ENCODE results near the gene PRPS1. TPM values are rescaled to one million over a fixed set of nuclear protein-coding genes. Genes with fewer than 3 reads are reported as not detected.

The PRPS1 gene
- total RNA-seq, 2 experiments from 2014 or later, result 57.1 to 80.0 TPM

GRCh38 chrX:107630031-107630689 is 1.9 kb downstream of the PRPS1 start:
- Histone ChIP-seq H3K27ac (ENCODE audit: low read depth, low read length, poor library complexity, severe bottlenecking) (no peak overlapping the region), H3K9me2 (ENCODE audit: insufficient read depth, low read length) (no peaks in the 10 kb centered on the region), H3K4me3 (ENCODE audit: low read depth, low read length, poor library complexity, severe bottlenecking) (peak overlapping the region; percentile 91), H3K79me2 (ENCODE audit: insufficient read depth, low read depth, low read length) (peaks cover 64% of the 10 kb centered on the region), H3K9me3 (ENCODE audit: low read length) (no peaks in the 10 kb centered on the region), H3K36me3 (ENCODE audit: insufficient read depth, low read length) (peaks cover 26% of the 10 kb centered on the region), H3K4me2 (ENCODE audit: low read length) (peak overlapping the region; percentile 99), H3K4me1 (ENCODE audit: insufficient read depth, low read length, poor library complexity, severe bottlenecking) (peaks cover 21% of the 10 kb centered on the region), H4K20me1 (ENCODE audit: insufficient read depth, low read length) (peaks cover 9% of the 10 kb centered on the region; the same call in 1 of the 2 replicates), H2AFZ (ENCODE audit: low read length) (no peak overlapping the region)
- TF ChIP-seq EZH2phosphoT487 (IDR thresholded peaks at IDR 0.05; ENCODE audit: borderline replicate concordance, low read depth, low read length), result no peak
- TF ChIP-seq CTCF (conservative IDR thresholded peaks at IDR 0.05; ENCODE audit: low read length), result no peak
- ChIA-PET CTCF (ENCODE audit: unreplicated experiment) (no interaction called here), POLR2A (interaction anchor here (0.8 to 1.6 kb wide), 4 partner anchors 20 to 87 kb away, joined by 3 to 5 read pairs (median 3); no protein-coding TSS in a partner anchor)
- intact Hi-C loops (cut with micrococcal nuclease; ENCODE audit: unreplicated experiment), result no loop called here
- no peak for DNase-seq (ENCODE audit: low spot score)
- BruUV-seq (replicated peaks), result TSS peak; percentile 59

- Histone ChIP-seq H2AFZ (ENCODE audit: low read length) (no peak overlapping the region), H3K79me2 (ENCODE audit: insufficient read depth, low read depth, low read length) (peaks cover 85% of the 10 kb centered on the region), H3K27ac (ENCODE audit: low read depth, low read length, poor library complexity, severe bottlenecking) (no peak overlapping the region), H3K4me2 (ENCODE audit: low read length) (no peak overlapping the region), H3K4me1 (ENCODE audit: insufficient read depth, low read length, poor library complexity, severe bottlenecking) (peaks cover 16% of the 10 kb centered on the region), H3K9me3 (ENCODE audit: low read length) (no peaks in the 10 kb centered on the region), H3K36me3 (ENCODE audit: insufficient read depth, low read length) (peaks cover 38% of the 10 kb centered on the region), H4K20me1 (ENCODE audit: insufficient read depth, low read length) (peaks cover 13% of the 10 kb centered on the region; the same call in 1 of the 2 replicates), H3K4me3 (ENCODE audit: low read depth, low read length, poor library complexity, severe bottlenecking) (no peak overlapping the region), H3K9me2 (ENCODE audit: insufficient read depth, low read length) (no peaks in the 10 kb centered on the region)
- no peak for TF ChIP-seq EZH2phosphoT487 (IDR thresholded peaks at IDR 0.05; ENCODE audit: borderline replicate concordance, low read depth, low read length)
- TF ChIP-seq CTCF (conservative IDR thresholded peaks at IDR 0.05; ENCODE audit: low read length), result no peak
- intact Hi-C loops (cut with micrococcal nuclease; ENCODE audit: unreplicated experiment), result no loop called here
- DNase-seq (ENCODE audit: low spot score), result no peak
- POLR2A ChIA-PET, result interaction anchor here (1.3 to 1.7 kb wide), 2 partner anchors 10 to 87 kb away, joined by 3 to 4 read pairs; no protein-coding TSS in a partner anchor
- no TSS peak for BruUV-seq (replicated peaks)
- CTCF ChIA-PET (ENCODE audit: unreplicated experiment), result no interaction called here
These were observed 4.0 kb downstream of the PRPS1 start for GRCh38 chrX:107632346-107632745.

- DNase-seq (ENCODE audit: low spot score), result peak; percentile 2
- Histone ChIP-seq H3K9me3 (ENCODE audit: low read length) (no peaks in the 10 kb centered on the region), H3K79me2 (ENCODE audit: insufficient read depth, low read depth, low read length) (no peaks in the 10 kb centered on the region), H2AFZ (ENCODE audit: low read length) (no peak overlapping the region), H3K4me2 (ENCODE audit: low read length) (no peak overlapping the region), H3K36me3 (ENCODE audit: insufficient read depth, low read length) (peaks cover 81% of the 10 kb centered on the region), H3K4me3 (ENCODE audit: low read depth, low read length, poor library complexity, severe bottlenecking) (no peak overlapping the region), H4K20me1 (ENCODE audit: insufficient read depth, low read length) (no peaks in the 10 kb centered on the region), H3K27ac (ENCODE audit: low read depth, low read length, poor library complexity, severe bottlenecking) (no peak overlapping the region), H3K4me1 (ENCODE audit: insufficient read depth, low read length, poor library complexity, severe bottlenecking) (no peaks in the 10 kb centered on the region), H3K9me2 (ENCODE audit: insufficient read depth, low read length) (no peaks in the 10 kb centered on the region)
- CTCF ChIA-PET (ENCODE audit: unreplicated experiment), result interaction anchor here (0.7 kb wide), 1 partner anchor 130 kb away, joined by 4 read pairs; the partner anchor contains the start of gene NCBP2L
- no TSS peak for BruUV-seq (replicated peaks)
- TF ChIP-seq EZH2phosphoT487 (IDR thresholded peaks at IDR 0.05; ENCODE audit: borderline replicate concordance, low read depth, low read length) (no peak), CTCF (conservative IDR thresholded peaks at IDR 0.05; ENCODE audit: low read length) (no peak)
- POLR2A ChIA-PET, result no interaction called here
- intact Hi-C loops (cut with micrococcal nuclease; ENCODE audit: unreplicated experiment), result no loop called here
These were observed 18.4 kb downstream of the PRPS1 start for GRCh38 chrX:107646735-107647134.
